LNCAP (cell line): ENCODE measurements around the gene NMRAL1.

ENCODE experiments used
- TF ChIP-seq, protein P1 (sequence below): fragments of 450-650 bp; IDR thresholded peaks from 2 replicates; pipeline ENCODE4 v1.5.1; 2017; ENCODE audit warnings: mild to moderate bottlenecking

Gene NMRAL1

DNA sequence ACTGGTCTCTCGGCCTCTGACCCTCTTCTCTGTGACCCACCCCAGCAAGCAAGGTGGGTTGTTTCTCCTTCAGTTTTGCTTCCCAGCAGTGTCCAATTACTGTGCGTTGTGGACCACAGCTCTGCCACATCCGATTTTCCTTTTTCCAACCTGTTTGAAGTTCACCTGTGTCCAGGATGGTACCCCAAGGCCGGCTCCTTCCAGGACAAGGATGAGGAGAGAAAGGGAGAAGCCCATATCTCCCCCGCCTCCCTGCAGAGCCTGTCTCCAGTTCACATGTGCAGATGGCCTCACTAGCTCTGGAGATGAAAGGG is 13.5 kb downstream of the NMRAL1 start:
- TF ChIP-seq, protein P1, sequence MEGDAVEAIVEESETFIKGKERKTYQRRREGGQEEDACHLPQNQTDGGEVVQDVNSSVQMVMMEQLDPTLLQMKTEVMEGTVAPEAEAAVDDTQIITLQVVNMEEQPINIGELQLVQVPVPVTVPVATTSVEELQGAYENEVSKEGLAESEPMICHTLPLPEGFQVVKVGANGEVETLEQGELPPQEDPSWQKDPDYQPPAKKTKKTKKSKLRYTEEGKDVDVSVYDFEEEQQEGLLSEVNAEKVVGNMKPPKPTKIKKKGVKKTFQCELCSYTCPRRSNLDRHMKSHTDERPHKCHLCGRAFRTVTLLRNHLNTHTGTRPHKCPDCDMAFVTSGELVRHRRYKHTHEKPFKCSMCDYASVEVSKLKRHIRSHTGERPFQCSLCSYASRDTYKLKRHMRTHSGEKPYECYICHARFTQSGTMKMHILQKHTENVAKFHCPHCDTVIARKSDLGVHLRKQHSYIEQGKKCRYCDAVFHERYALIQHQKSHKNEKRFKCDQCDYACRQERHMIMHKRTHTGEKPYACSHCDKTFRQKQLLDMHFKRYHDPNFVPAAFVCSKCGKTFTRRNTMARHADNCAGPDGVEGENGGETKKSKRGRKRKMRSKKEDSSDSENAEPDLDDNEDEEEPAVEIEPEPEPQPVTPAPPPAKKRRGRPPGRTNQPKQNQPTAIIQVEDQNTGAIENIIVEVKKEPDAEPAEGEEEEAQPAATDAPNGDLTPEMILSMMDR, result no peak

- TF ChIP-seq, protein P1, result no peak
Measured at GRCh38 chr16:4455951-4456350, 18.5 kb downstream of the NMRAL1 start.

DNA sequence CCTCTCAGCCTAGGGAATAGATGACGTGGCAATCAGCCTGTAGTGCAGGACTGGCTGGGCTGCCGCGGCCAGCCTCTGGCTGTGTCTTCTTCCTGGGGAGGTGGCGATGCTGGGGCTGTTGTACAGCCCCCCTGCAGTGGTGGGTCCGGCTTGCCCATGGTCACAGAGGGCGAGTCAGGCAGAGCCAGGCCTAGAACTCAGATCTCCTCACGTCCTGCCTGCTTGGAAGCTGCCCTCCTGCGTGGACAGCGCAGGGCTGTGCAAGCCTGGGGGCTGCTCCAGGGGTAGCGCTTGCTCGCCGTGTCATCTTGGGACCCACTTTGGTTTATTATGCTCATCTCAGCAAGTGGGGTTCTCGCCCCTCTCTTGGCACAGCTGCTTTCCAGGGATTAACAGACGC is 19.3 kb downstream of the NMRAL1 start:
- TF ChIP-seq, protein P1, result no peak

- TF ChIP-seq, protein P1, result no peak
Measured at GRCh38 chr16:4454623-4455022, 19.8 kb downstream of the NMRAL1 start.

GRCh38 chr16:4452674-4453073 is 21.8 kb downstream of the NMRAL1 start:
- TF ChIP-seq, protein P1, result no peak

DNA sequence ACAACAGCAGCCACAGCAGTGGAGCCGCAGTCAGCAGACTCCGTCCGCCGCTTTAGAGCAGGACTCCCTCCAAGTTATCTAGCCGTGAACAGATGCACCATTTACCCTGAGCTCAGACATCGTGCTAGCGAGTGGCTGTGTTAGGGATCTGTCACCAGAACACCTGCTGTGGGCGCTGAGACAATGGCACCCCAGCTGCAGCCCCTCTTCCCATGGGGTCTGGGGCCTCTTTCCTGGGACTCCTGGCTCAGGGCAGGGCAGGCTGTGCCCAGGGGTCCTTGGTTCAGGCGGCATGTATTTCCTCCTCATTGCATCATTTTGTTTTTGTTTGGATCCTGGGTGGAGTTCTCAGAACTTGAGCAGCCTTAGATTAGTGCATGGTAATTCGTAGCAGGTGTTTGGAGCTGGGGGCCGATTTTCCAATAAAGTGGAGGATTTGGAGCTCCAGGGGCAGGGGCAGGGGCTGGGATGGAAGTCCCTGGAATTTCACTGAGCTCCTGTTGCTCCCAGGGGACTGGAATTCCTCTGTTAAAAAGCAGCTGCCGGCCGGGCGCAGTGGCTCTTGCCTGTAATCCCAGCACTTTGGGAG is 23.4 kb downstream of the NMRAL1 start:
- TF ChIP-seq, protein P1, result no peak

DNA sequence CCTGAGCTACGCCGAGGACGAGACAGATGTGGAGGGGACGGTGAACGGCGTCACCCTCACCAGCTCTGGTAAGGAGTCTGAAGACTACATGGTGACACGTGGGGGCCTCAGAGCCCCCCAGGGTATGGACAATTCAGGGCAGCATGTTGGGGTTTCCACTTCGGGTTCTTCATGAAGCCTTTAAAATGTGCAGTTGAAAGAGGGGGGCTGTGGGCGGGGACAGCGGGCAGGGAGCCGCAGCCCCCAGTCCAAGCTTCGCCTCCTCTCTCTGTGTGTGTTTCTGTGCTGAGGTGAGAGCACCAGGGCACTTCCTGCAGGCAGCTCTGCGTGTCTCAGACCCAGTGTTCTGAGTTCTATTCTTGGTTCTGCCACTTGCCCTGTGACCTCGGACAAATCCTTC is 24.0 kb downstream of the NMRAL1 start:
- TF ChIP-seq, protein P1, result no peak

DNA sequence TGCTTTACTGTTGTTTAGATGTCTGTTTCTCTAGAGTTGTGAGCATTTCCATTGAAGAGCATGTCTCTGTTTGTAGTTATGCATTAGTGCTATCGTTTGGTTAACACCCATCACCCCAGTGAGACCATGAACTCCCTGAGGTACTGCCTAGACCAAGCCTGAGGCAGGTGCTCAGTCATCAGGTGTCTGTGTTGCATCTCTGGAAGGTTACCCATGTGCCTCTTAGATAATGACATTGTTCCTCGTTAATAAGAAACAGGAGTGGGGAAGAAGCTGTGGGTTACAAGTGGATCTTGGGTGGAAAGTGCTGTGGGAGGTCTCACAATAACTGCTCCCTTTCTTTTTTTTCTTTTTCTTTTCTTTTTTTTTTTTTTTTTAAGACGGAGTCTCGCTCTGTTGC is 30.4 kb downstream of the NMRAL1 start:
- TF ChIP-seq, protein P1, result no peak
